ENCODE measurements around the gene LACRT. TPM values are rescaled to one million over a fixed set of nuclear protein-coding genes. Genes with fewer than 3 reads are reported as not detected.

The LACRT gene
- total RNA-seq, 1 experiment from 2014 or later: not detected

GRCh38 chr12:54593725-54594124 is 41.0 kb downstream of the LACRT start (continued):
- TF ChIP-seq ZNF512 (CRISPR knock-in tag; IDR thresholded peaks at IDR 0.05; ENCODE audit: borderline replicate concordance) (no peak), NR2C2 (CRISPR knock-in tag; IDR thresholded peaks at IDR 0.05) (no peak), ZNF396 (CRISPR knock-in tag; IDR thresholded peaks at IDR 0.05; ENCODE audit: borderline replicate concordance) (no peak)

GRCh38 chr12:54593135-54593534 is 41.6 kb downstream of the LACRT start:
- DNase-seq (ENCODE audit: low spot score): no peak
- Mint-ChIP-seq H3K4me3 (no peak overlapping the region), H3K9me3 (no peaks in the 10 kb centered on the region), H3K27ac (no peak overlapping the region), H3K4me1 (peaks cover 31% of the 10 kb centered on the region), H3K27me3 (ENCODE audit: low read depth) (peaks cover 88% of the 10 kb centered on the region), H3K36me3 (no peaks in the 10 kb centered on the region)
- POLR2A ChIA-PET: no interaction called here
- ATAC-seq: no peak
- TF ChIP-seq FOXK1 (CRISPR knock-in tag; IDR thresholded peaks at IDR 0.05) (no peak), CDX4 (CRISPR knock-in tag; IDR thresholded peaks at IDR 0.05; ENCODE audit: borderline replicate concordance) (no peak)
- CTCF ChIA-PET: interaction anchor here (2.7 to 4.2 kb wide), 4 partner anchors 14 to 66 kb away, joined by 7 to 23 read pairs (median 20); no protein-coding TSS in a partner anchor

- peaks cover 95% of the 10 kb centered on the region for H3K27me3 Mint-ChIP-seq (ENCODE audit: low read depth)
- ATAC-seq (no peak), DNase-seq (ENCODE audit: low spot score) (no peak)
- POLR2A ChIA-PET: no interaction called here
- H3K27ac Mint-ChIP-seq: no peak overlapping the region
- no peaks in the 10 kb centered on the region for H3K9me3 Mint-ChIP-seq
- no peak overlapping the region for H3K4me3 Mint-ChIP-seq
- H3K4me1 Mint-ChIP-seq: peaks cover 38% of the 10 kb centered on the region
- CTCF ChIA-PET: interaction anchor here (0.7 to 4.2 kb wide), 5 partner anchors 10 to 66 kb away, joined by 3 to 23 read pairs (median 16); no protein-coding TSS in a partner anchor
- no peaks in the 10 kb centered on the region for H3K36me3 Mint-ChIP-seq
- TF ChIP-seq MAX (CRISPR knock-in tag; IDR thresholded peaks at IDR 0.05): no peak
- no peak for TF ChIP-seq ZNF121 (CRISPR knock-in tag; IDR thresholded peaks at IDR 0.05)
- TF ChIP-seq ZNF532 (CRISPR knock-in tag; IDR thresholded peaks at IDR 0.05; ENCODE audit: borderline replicate concordance): no peak
- TF ChIP-seq NFATC4 (CRISPR knock-in tag; IDR thresholded peaks at IDR 0.05): no peak
- no peak for TF ChIP-seq AR (CRISPR knock-in tag; IDR thresholded peaks at IDR 0.05)
- no peak for TF ChIP-seq KAT7 (CRISPR knock-in tag; IDR thresholded peaks at IDR 0.05; ENCODE audit: borderline replicate concordance)
- no peak for TF ChIP-seq NR1H2 (CRISPR knock-in tag; IDR thresholded peaks at IDR 0.05)
- TF ChIP-seq RORB (CRISPR knock-in tag; IDR thresholded peaks at IDR 0.05): no peak
- TF ChIP-seq CREB1 (CRISPR knock-in tag; IDR thresholded peaks at IDR 0.05): no peak
- no peak for TF ChIP-seq E2F4 (CRISPR knock-in tag; IDR thresholded peaks at IDR 0.05; ENCODE audit: borderline replicate concordance, low read depth)
- no peak for TF ChIP-seq ZBTB43 (CRISPR knock-in tag; IDR thresholded peaks at IDR 0.05)
- TF ChIP-seq ATF1 (CRISPR knock-in tag; IDR thresholded peaks at IDR 0.05): no peak
- no peak for TF ChIP-seq ZNF671 (CRISPR knock-in tag; IDR thresholded peaks at IDR 0.05)
- TF ChIP-seq RELA (CRISPR knock-in tag; IDR thresholded peaks at IDR 0.05; ENCODE audit: borderline replicate concordance): no peak
- no peak for TF ChIP-seq PRRX2 (CRISPR knock-in tag; IDR thresholded peaks at IDR 0.05)
- no peak for TF ChIP-seq JUN (CRISPR knock-in tag; IDR thresholded peaks at IDR 0.05)
- no peak for TF ChIP-seq TEAD4 (CRISPR knock-in tag; IDR thresholded peaks at IDR 0.05)
- TF ChIP-seq ETV6 (CRISPR knock-in tag; IDR thresholded peaks at IDR 0.05): no peak
- no peak for TF ChIP-seq SP1 (CRISPR knock-in tag; conservative IDR thresholded peaks at IDR 0.05)
Measured at GRCh38 chr12:54592316-54592715, 42.4 kb downstream of the LACRT start.

Data from WTC11 (cell line).